ENCODE results near the gene A2M.
"Not testable (repeated sequence)": the region's sequence is repeated elsewhere in the genome, so short reads cannot be mapped to it uniquely, and the experiment has no call there.

The A2M gene

GRCh38 chr12:9115731-9116559 lies at the start of gene A2M:
TSS of gene A2M (minus strand) at chr12:9115919. CDS start at chr12:9115849, 70 bp downstream.
- DNase-seq, result no peak

GRCh38 chr12:9163392-9163791 lies 47.7 kb upstream of the A2M start:
- no peak for DNase-seq

- DNase-seq, result no peak
Measured at GRCh38 chr12:9156119-9156518, 40.4 kb upstream of the A2M start.

- DNase-seq, result no peak
Measured at GRCh38 chr12:9149372-9149771, 33.7 kb upstream of the A2M start.

GRCh38 chr12:9148926-9149325 lies 33.2 kb upstream of the A2M start:
- DNase-seq, result no peak

GRCh38 chr12:9147461-9147860 lies 31.7 kb upstream of the A2M start:
- no peak for DNase-seq

- no peak for DNase-seq
Measured at GRCh38 chr12:9144730-9145106, 29.0 kb upstream of the A2M start.

- no peak for DNase-seq
Measured at GRCh38 chr12:9143929-9144729, 28.4 kb upstream of the A2M start.

GRCh38 chr12:9143137-9143536 lies 27.4 kb upstream of the A2M start:
- DNase-seq, result no peak

- DNase-seq, result not testable (repeated sequence)
Measured at GRCh38 chr12:9139588-9140290, 24.0 kb upstream of the A2M start.

GRCh38 chr12:9135903-9136310 lies 20.2 kb upstream of the A2M start:
- DNase-seq, result no peak

GRCh38 chr12:9134981-9135628 lies 19.4 kb upstream of the A2M start:
- DNase-seq, result no peak

- no peak for DNase-seq
Measured at GRCh38 chr12:9133216-9133916, 17.6 kb upstream of the A2M start.

GRCh38 chr12:9132008-9132535 lies 16.4 kb upstream of the A2M start:
- no peak for DNase-seq

- DNase-seq, result no peak
Measured at GRCh38 chr12:9130244-9130643, 14.5 kb upstream of the A2M start.

- DNase-seq, result no peak
Measured at GRCh38 chr12:9127936-9128663, 12.4 kb upstream of the A2M start.

GRCh38 chr12:9127484-9127883 lies 11.8 kb upstream of the A2M start:
- DNase-seq, result no peak

- DNase-seq, result no peak
Measured at GRCh38 chr12:9124383-9125031, 8.8 kb upstream of the A2M start.

GRCh38 chr12:9123781-9124382 lies 8.2 kb upstream of the A2M start:
- no peak for DNase-seq

GRCh38 chr12:9122091-9122609 lies 6.4 kb upstream of the A2M start:
- DNase-seq, result no peak

Measured in GF-D8 (cell line).